DOHH2 (cell line): ENCODE data around the gene GMFB.

Source experiments
- CTCF ChIP-seq: fragments of 200-600 bp; sonication (generic); IDR thresholded peaks from one replicate; pipeline ENCODE4 v1.5.1; 2014; ENCODE audit warnings: antibody characterized with exemption, mild to moderate bottlenecking, low read depth, low read length; ENCODE audit not compliant: poor library complexity, severe bottlenecking
- EZH2phosphoT487 ChIP-seq: fragments of 200-600 bp; sonication (generic); IDR thresholded peaks from 2 replicates; pipeline ENCODE4 v1.6.1; 2017; ENCODE audit warnings: borderline replicate concordance, mild to moderate bottlenecking, antibody characterized with exemption, low read length, moderate library complexity, mixed read lengths

GRCh38 chr14:54471641-54472040 is 17.1 kb downstream of the GMFB start:
- TF ChIP-seq CTCF (no peak), EZH2phosphoT487 (no peak)
